ENCODE results near the gene GGT1. TPM values are rescaled to one million over a fixed set of nuclear protein-coding genes. Genes with fewer than 3 reads are reported as not detected.

Gene GGT1
- total and polyA plus RNA-seq, 2 of the 8 experiments (the other 6 are each of a cell fraction or from before 2014, with no cell fraction given) = 14.4 to 29.2 TPM

- 94% methylated on average over 8 of the region's 8 CpGs; no CpG with 5 or more reads in 1 of the 2 experiments for WGBS, 2 experiments (ENCODE audit: extremely low coverage in 1 of 2, insufficient coverage in 1 of 2, insufficient read length in 1 of 2, insufficient replicate concordance in 2 of 2, low coverage in 1 of 2, low lambda C conversion rate in 2 of 2, missing lambda C conversion rate in 1 of 2)
- Histone ChIP-seq H3K4me1 (replicated peaks in 1 of 4; ENCODE audit: control insufficient read depth in 3 of 4, insufficient read depth in 4 of 4, low read length in 3 of 4) (no peaks in the 10 kb centered on the region; a peak in 1 of 7 replicates), H2BK120ac (replicated peaks; ENCODE audit: low read depth, low read length) (no peak overlapping the region), H3K36me3 (ENCODE audit: control insufficient read depth in 2 of 4, insufficient read depth in 4 of 4, low read length in 3 of 4) (peaks cover 5 to 13% (median 9%) of the 10 kb centered on the region in 4 experiments; a peak in 5 of 8 replicates), H3K9me3 (ENCODE audit: insufficient read depth in 2 of 2, low read depth in 1 of 2, low read length in 1 of 2) (no peaks in the 10 kb centered on the region), H3K23ac (ENCODE audit: insufficient read length) (no peak overlapping the region), H3K27ac (ENCODE audit: low read depth, low read length) (no peak overlapping the region), H3K79me2 (ENCODE audit: control insufficient read depth in 1 of 2, insufficient read depth in 2 of 2, low read length in 2 of 2) (no peaks in the 10 kb centered on the region), H3K56ac (replicated peaks; ENCODE audit: insufficient read length, low read depth, low read length) (no peak overlapping the region), H2BK15ac (ENCODE audit: low read length) (no peak overlapping the region), H2BK12ac (ENCODE audit: low read depth, low read length) (no peak overlapping the region), H3K18ac (ENCODE audit: extremely low read depth, low read length) (no peak overlapping the region), H4K91ac (replicated peaks; ENCODE audit: insufficient read length, low read length) (no peak overlapping the region), H3K4me2 (ENCODE audit: insufficient read depth in 1 of 2, low read depth in 2 of 2, low read length in 2 of 2) (no peak overlapping the region), H4K20me1 (replicated peaks in 1 of 2; ENCODE audit: control insufficient read depth in 1 of 2, insufficient read depth in 2 of 2, low read length in 2 of 2) (peaks cover 0 to 1% of the 10 kb centered on the region in 2 experiments), H2AK5ac (ENCODE audit: low read depth, low read length) (no peak overlapping the region), H3K4ac (replicated peaks; ENCODE audit: insufficient read length, low read depth, low read length) (no peak overlapping the region), H4K8ac (ENCODE audit: extremely low read depth, insufficient read depth, low read length) (no peak overlapping the region), H2BK20ac (ENCODE audit: low read length) (no peak overlapping the region), H4K5ac (ENCODE audit: insufficient read length, low read depth, low read length) (no peak overlapping the region), H3K27me3 (replicated peaks in 1 of 4; ENCODE audit: control insufficient read depth in 3 of 4, extremely low read depth in 1 of 4, insufficient read depth in 3 of 4, low read length in 3 of 4) (no peaks in the 10 kb centered on the region), H3K14ac (ENCODE audit: insufficient read length) (no peak overlapping the region), H3K79me1 (ENCODE audit: low read depth, low read length) (no peaks in the 10 kb centered on the region), H3K23me2 (ENCODE audit: low read depth, low read length) (no peaks in the 10 kb centered on the region), H3K9ac (replicated peaks in 1 of 4; ENCODE audit: extremely low read depth in 1 of 4, low read depth in 3 of 4, low read length in 3 of 4) (no peak overlapping the region; a peak in 1 of 7 replicates), H3K4me3 (ENCODE audit: extremely low read depth in 1 of 4, insufficient read depth in 2 of 4, low read depth in 3 of 4, low read length in 4 of 4) (no peak overlapping the region), H2BK5ac (ENCODE audit: low read depth, low read length) (no peak overlapping the region), H2AFZ (ENCODE audit: low read length) (no peak overlapping the region)
- POLR2A ChIA-PET (ENCODE audit: partially characterized antibody) = interaction anchor here (0.5 to 4.4 kb wide), 9 partner anchors 9 to 23 kb away, joined by 4 to 26 read pairs (median 6); partner anchors contain the start of genes LRRC75B and SNRPD3
- DNase-seq (ENCODE audit: low read depth in 1 of 2, low spot score in 2 of 2) = no peak
- CTCF ChIA-PET (ENCODE audit: partially characterized antibody) = interaction anchor here (1.5 kb wide), 1 partner anchor 9 kb away, joined by 3 read pairs; no protein-coding TSS in a partner anchor
- no peak for FAIRE-seq
- TF ChIP-seq, protein P1, sequence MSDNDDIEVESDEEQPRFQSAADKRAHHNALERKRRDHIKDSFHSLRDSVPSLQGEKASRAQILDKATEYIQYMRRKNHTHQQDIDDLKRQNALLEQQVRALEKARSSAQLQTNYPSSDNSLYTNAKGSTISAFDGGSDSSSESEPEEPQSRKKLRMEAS (IDR thresholded peaks at IDR 0.05) = no peak
- no peak for TF ChIP-seq CREB1 (IDR thresholded peaks at IDR 0.05)
- no peak for TF ChIP-seq SP4 (IDR thresholded peaks at IDR 0.05; ENCODE audit: low read length)
- TF ChIP-seq CTBP2 (IDR thresholded peaks at IDR 0.05; ENCODE audit: borderline replicate concordance, insufficient read depth, insufficient read length, low read length) = no peak
- no peak for TF ChIP-seq SRF (IDR thresholded peaks at IDR 0.05; ENCODE audit: low read depth, low read length)
- no peak for TF ChIP-seq POU5F1 (IDR thresholded peaks at IDR 0.05; ENCODE audit: low read depth, low read length)
- no peak for TF ChIP-seq RXRA (IDR thresholded peaks at IDR 0.05; ENCODE audit: insufficient read depth, low read depth, low read length)
- no peak for TF ChIP-seq SAP30 (IDR thresholded peaks at IDR 0.05; ENCODE audit: insufficient read depth, insufficient replicate concordance, low read length)
- TF ChIP-seq KDM4A (IDR thresholded peaks at IDR 0.05; ENCODE audit: low read depth, low read length, severe bottlenecking) = no peak
Measured at GRCh38 chr22:24578355-24579257, 24.4 kb upstream of the GGT1 start.

Data from H1 (cell line).